HEK293T (cell line): ENCODE measurements around the gene CCDC169.

Experiments
- ELF4 ChIP-seq: fragments of 450-650 bp; IDR thresholded peaks from 2 replicates; pipeline ENCODE4 v1.6.1; 2017; ENCODE audit warnings: antibody characterized with exemption
- SP1 ChIP-seq: fragments of 450-650 bp; IDR thresholded peaks from 2 replicates; pipeline ENCODE4 v1.6.1; 2017

GRCh38 chr13:36313047-36313969 lies 15.7 kb upstream of the CCDC169 start:
- TF ChIP-seq SP1 (no peak), ELF4 (no peak)
